Hematopoietic multipotent progenitor cell treated with erythropoietin and hydrocortisone succinate and interleukin-3 and kit ligand, for 8 days (in vitro differentiated cells): ENCODE results near the gene TRIL.

Experiments
- DNase-seq: peaks from one replicate; pipeline ENCODE4 v3.0.0-alpha.2; 2015

Gene TRIL

GRCh38 chr7:28958235-28958979 lies at the start of gene TRIL:
Gene TRIL, minus strand, starts transcription at chr7:28958330. Its CDS starts 284 bp downstream, at chr7:28958046.
- DNase-seq, result no peak

GRCh38 chr7:29007127-29007526 lies 49.0 kb upstream of the TRIL start:
- DNase-seq, result no peak

- no peak for DNase-seq
Measured at GRCh38 chr7:29005829-29006228, 47.7 kb upstream of the TRIL start.

GRCh38 chr7:29005406-29005805 lies 47.3 kb upstream of the TRIL start:
- DNase-seq, result no peak

GRCh38 chr7:29003703-29004102 lies 45.6 kb upstream of the TRIL start:
- no peak for DNase-seq

- DNase-seq, result no peak
Measured at GRCh38 chr7:29000717-29001076, 42.6 kb upstream of the TRIL start.

- DNase-seq, result no peak
Measured at GRCh38 chr7:28999895-29000716, 42.0 kb upstream of the TRIL start.

GRCh38 chr7:28999427-28999826 lies 41.3 kb upstream of the TRIL start:
- DNase-seq, result no peak

- DNase-seq, result no peak
Measured at GRCh38 chr7:28998105-28998504, 40.0 kb upstream of the TRIL start.

- no peak for DNase-seq
Measured at GRCh38 chr7:28996836-28997235, 38.7 kb upstream of the TRIL start.

GRCh38 chr7:28993371-28993770 lies 35.2 kb upstream of the TRIL start:
- DNase-seq, result no peak

GRCh38 chr7:28992798-28993197 lies 34.7 kb upstream of the TRIL start:
- DNase-seq, result no peak

GRCh38 chr7:28990200-28990960 lies 32.2 kb upstream of the TRIL start:
- DNase-seq, result no peak

- no peak for DNase-seq
Measured at GRCh38 chr7:28989211-28989980, 31.3 kb upstream of the TRIL start.

GRCh38 chr7:28988810-28989209 lies 30.7 kb upstream of the TRIL start:
- DNase-seq, result no peak

GRCh38 chr7:28988091-28988490 lies 30.0 kb upstream of the TRIL start:
- DNase-seq, result no peak

GRCh38 chr7:28986765-28987110 lies 28.6 kb upstream of the TRIL start:
- no peak for DNase-seq

- no peak for DNase-seq
Measured at GRCh38 chr7:28986028-28986764, 28.1 kb upstream of the TRIL start.

GRCh38 chr7:28984631-28985030 lies 26.5 kb upstream of the TRIL start:
- peak; percentile 26 for DNase-seq

GRCh38 chr7:28984217-28984616 lies 26.1 kb upstream of the TRIL start:
- DNase-seq, result no peak

GRCh38 chr7:28983396-28984190 lies 25.5 kb upstream of the TRIL start:
- no peak for DNase-seq

- DNase-seq, result no peak
Measured at GRCh38 chr7:28981161-28981465, 23.0 kb upstream of the TRIL start.
